HEK293 (cell line): ENCODE data around the gene NPW.

Source experiments
- CTCF ChIA-PET: fragments of 350-600 bp; formaldehyde crosslinking; extraction: SDS; loops from one replicate; lab custom pipeline; 2021; ENCODE audit warnings: antibody characterized with exemption; lab: Yijun Ruan, JAX
- POLR2A ChIA-PET: fragments of 300-600 bp; formaldehyde crosslinking; extraction: SDS; loops from one replicate; lab custom pipeline; 2020; ENCODE audit warnings: antibody characterized with exemption, inconsistent platforms; lab: Yijun Ruan, JAX
- H3K27ac ChIP-seq: fragments of 200-500 bp; sonication (Bioruptor generic); 2 replicates; pipeline ENCODE4 v1.5.1; 2014; ENCODE audit warnings: low read depth, low read length, control low read depth, inconsistent platforms; ENCODE audit errors: extremely low read depth
- H3K36me3 ChIP-seq, 2 experiments: fragments of 200-500 bp in 1 of 2; sonication (Bioruptor generic) in 1 of 2; 1 replicate in 1 of 2; 2 replicates in 1 of 2; pipeline ENCODE4 v1.5.1; 2014 to 2017; ENCODE audit warnings: inconsistent platforms in 2 of 2, low read length in 2 of 2; ENCODE audit not compliant: control insufficient read depth in 2 of 2, insufficient read depth in 1 of 2
- H3K4me1 ChIP-seq: fragments of 200-500 bp; sonication (Bioruptor generic); 2 replicates; pipeline ENCODE4 v1.5.1; 2014; ENCODE audit warnings: mild to moderate bottlenecking, low read length, inconsistent platforms; ENCODE audit not compliant: control insufficient read depth, insufficient read depth
- H3K4me3 ChIP-seq: 2 replicates; pipeline ENCODE4 v1.5.1; 2011; ENCODE audit warnings: low read depth, mild to moderate bottlenecking, control low read depth, low read length, moderate library complexity
- H3K9me3 ChIP-seq: fragments of 200-500 bp; sonication (Bioruptor generic); 2 replicates; pipeline ENCODE4 v1.5.1; 2014; ENCODE audit warnings: low read depth, low read length, inconsistent platforms; ENCODE audit not compliant: control insufficient read depth, insufficient read depth
- ATF2 ChIP-seq: fragments of 450-650 bp; formaldehyde crosslinking; IDR thresholded peaks from 2 replicates; pipeline ENCODE4 v1.5.1; 2016; ENCODE audit warnings: missing biosample characterization, missing genetic modification characterization, low read depth
- HOXA7 ChIP-seq: sonication (generic); formaldehyde crosslinking; IDR thresholded peaks from 2 replicates; pipeline ENCODE4 v1.8.1; 2022; ENCODE audit warnings: missing genetic modification reagents, borderline replicate concordance
- HOXC10 ChIP-seq: sonication (generic); formaldehyde crosslinking; IDR thresholded peaks from 2 replicates; pipeline ENCODE4 v1.8.1; 2023; ENCODE audit warnings: mild to moderate bottlenecking, missing genetic modification reagents
- IKZF3 ChIP-seq: fragments of 450-650 bp; IDR thresholded peaks from 2 replicates; pipeline ENCODE4 v1.5.0; 2018; ENCODE audit warnings: missing biosample characterization, mild to moderate bottlenecking, missing genetic modification characterization, moderate library complexity
- KLF10 ChIP-seq: fragments of 450-650 bp; IDR thresholded peaks from 2 replicates; pipeline ENCODE4 v1.5.1; 2018; ENCODE audit warnings: missing biosample characterization, mild to moderate bottlenecking, missing genetic modification characterization
- PRDM1 ChIP-seq: fragments of 450-650 bp; formaldehyde crosslinking; IDR thresholded peaks from 2 replicates; pipeline ENCODE4; 2016; ENCODE audit warnings: missing biosample characterization, missing genetic modification characterization
- PRDM10 ChIP-seq: fragments of 450-650 bp; formaldehyde crosslinking; IDR thresholded peaks from 2 replicates; pipeline ENCODE4 v1.5.1; 2016; ENCODE audit warnings: missing biosample characterization, missing genetic modification characterization
- PRDM2 ChIP-seq: fragments of 450-650 bp; formaldehyde crosslinking; IDR thresholded peaks from 2 replicates; pipeline ENCODE4 v1.5.1; 2016; ENCODE audit warnings: missing biosample characterization, missing genetic modification characterization, borderline replicate concordance
- YY2 ChIP-seq: fragments of 450-650 bp; formaldehyde crosslinking; IDR thresholded peaks from 2 replicates; pipeline ENCODE4 v1.5.1; 2016; ENCODE audit warnings: missing biosample characterization, missing genetic modification characterization
- ZBTB20 ChIP-seq: fragments of 450-650 bp; formaldehyde crosslinking; IDR thresholded peaks from 2 replicates; pipeline ENCODE4 v1.5.1; 2016; ENCODE audit warnings: missing biosample characterization, missing genetic modification characterization
- ZBTB48 ChIP-seq: fragments of 450-650 bp; formaldehyde crosslinking; IDR thresholded peaks from 2 replicates; pipeline ENCODE4 v1.5.1; 2016; ENCODE audit warnings: missing biosample characterization, missing genetic modification characterization
- ZBTB6 ChIP-seq: fragments of 450-650 bp; formaldehyde crosslinking; IDR thresholded peaks from 2 replicates; pipeline ENCODE4 v1.5.1; 2017; ENCODE audit warnings: missing biosample characterization, missing genetic modification characterization
- ZNF114 ChIP-seq: fragments of 450-650 bp; formaldehyde crosslinking; IDR thresholded peaks from 2 replicates; pipeline ENCODE4 v1.5.0; 2017; ENCODE audit warnings: missing biosample characterization, missing genetic modification characterization
- ZNF138 ChIP-seq: fragments of 450-650 bp; formaldehyde crosslinking; IDR thresholded peaks from 2 replicates; pipeline ENCODE4 v1.5.1; 2016; ENCODE audit warnings: missing biosample characterization, missing genetic modification characterization, borderline replicate concordance
- ZNF391 ChIP-seq: fragments of 450-650 bp; formaldehyde crosslinking; IDR thresholded peaks from 2 replicates; pipeline ENCODE4 v1.5.1; 2016; ENCODE audit warnings: low read depth, missing biosample characterization, missing genetic modification characterization, borderline replicate concordance
- ZNF610 ChIP-seq: fragments of 450-650 bp; formaldehyde crosslinking; IDR thresholded peaks from 2 replicates; pipeline ENCODE4 v1.5.1; 2016; ENCODE audit warnings: missing biosample characterization, missing genetic modification characterization, borderline replicate concordance
- ZNF747 ChIP-seq: fragments of 450-650 bp; formaldehyde crosslinking; IDR thresholded peaks from 2 replicates; pipeline ENCODE4 v1.5.1; 2016; ENCODE audit warnings: missing biosample characterization, missing genetic modification characterization
- ZNF777 ChIP-seq: fragments of 450-650 bp; formaldehyde crosslinking; IDR thresholded peaks from 2 replicates; pipeline ENCODE4 v1.5.1; 2017; ENCODE audit warnings: missing biosample characterization, missing genetic modification characterization, borderline replicate concordance
- ZNF837 ChIP-seq: fragments of 450-650 bp; formaldehyde crosslinking; IDR thresholded peaks from 2 replicates; pipeline ENCODE4 v1.5.1; 2016; ENCODE audit warnings: missing biosample characterization, missing genetic modification characterization
- TF ChIP-seq, protein P1 (sequence below): fragments of 450-650 bp; IDR thresholded peaks from 2 replicates; pipeline ENCODE4 v1.5.1; 2018; ENCODE audit warnings: missing biosample characterization, mild to moderate bottlenecking, missing genetic modification characterization

The NPW gene

DNA sequence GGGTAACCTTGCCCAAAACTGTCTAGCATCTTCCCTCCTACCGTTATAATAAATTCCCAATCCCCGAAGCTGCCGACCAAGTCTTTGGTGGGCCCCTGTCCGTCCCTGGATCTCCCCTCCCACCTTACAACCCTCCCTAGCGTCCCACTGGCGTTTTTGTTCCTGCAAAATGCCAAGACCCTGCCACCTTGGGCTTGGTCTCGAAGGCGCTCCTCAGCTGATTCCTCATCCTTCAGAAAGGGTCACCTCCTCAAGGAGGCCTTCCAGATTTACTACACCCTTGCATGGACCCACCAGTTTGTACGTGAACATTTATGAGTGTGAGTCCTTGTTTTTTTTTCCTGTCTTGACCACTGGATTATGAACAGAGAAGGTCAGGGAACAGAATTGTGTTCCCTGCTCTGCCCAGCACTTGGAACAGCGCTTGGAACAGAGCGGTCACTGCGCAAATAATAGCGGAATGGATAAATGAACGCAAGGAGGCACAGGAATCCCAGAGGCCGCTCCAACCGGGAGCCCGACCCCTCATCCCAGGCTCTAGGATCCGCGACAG, 36.5 kb upstream of the NPW start (continued):
- TF ChIP-seq ZNF114 (tag by site-specific recombination) (no peak), ZNF837 (tag by site-specific recombination) (no peak), HOXC10 (CRISPR knock-in tag) (no peak), IKZF3 (tag by site-specific recombination) (peak; percentile 90; the same call in 1 of the 2 replicates), ZBTB6 (tag by site-specific recombination) (peak; percentile 98), HOXA7 (no peak)

- no peaks in the 10 kb centered on the region for H3K9me3 ChIP-seq
- H3K27ac ChIP-seq = peak within 1 kb of the TSS; percentile 83
- peak within 1 kb of the TSS; percentile 73 for H3K4me3 ChIP-seq
- H3K4me1 ChIP-seq = peaks cover 7% of the 10 kb centered on the region; the same call in 1 of the 2 replicates
- CTCF ChIA-PET = interaction anchor here (0.5 to 4.5 kb wide), 3 partner anchors 14 to 1236 kb away, joined by 3 to 28 read pairs (median 3); no protein-coding TSS in a partner anchor
- peaks cover 0 to 32% of the 10 kb centered on the region in 2 experiments; a peak in 1 of 3 replicates for H3K36me3 ChIP-seq
- POLR2A ChIA-PET = interaction anchor here (1.0 to 6.3 kb wide), 4 partner anchors 12 to 172 kb away, joined by 6 to 46 read pairs (median 10); partner anchors contain the start of genes RPS2, TBL3 and TRAF7
- TF ChIP-seq HOXA7 = no peak
- no peak; the same call in 1 of the 2 replicates for TF ChIP-seq ZNF610 (tag by site-specific recombination)
- peak; percentile 88 for TF ChIP-seq KLF10 (tag by site-specific recombination)
- TF ChIP-seq, protein P1, sequence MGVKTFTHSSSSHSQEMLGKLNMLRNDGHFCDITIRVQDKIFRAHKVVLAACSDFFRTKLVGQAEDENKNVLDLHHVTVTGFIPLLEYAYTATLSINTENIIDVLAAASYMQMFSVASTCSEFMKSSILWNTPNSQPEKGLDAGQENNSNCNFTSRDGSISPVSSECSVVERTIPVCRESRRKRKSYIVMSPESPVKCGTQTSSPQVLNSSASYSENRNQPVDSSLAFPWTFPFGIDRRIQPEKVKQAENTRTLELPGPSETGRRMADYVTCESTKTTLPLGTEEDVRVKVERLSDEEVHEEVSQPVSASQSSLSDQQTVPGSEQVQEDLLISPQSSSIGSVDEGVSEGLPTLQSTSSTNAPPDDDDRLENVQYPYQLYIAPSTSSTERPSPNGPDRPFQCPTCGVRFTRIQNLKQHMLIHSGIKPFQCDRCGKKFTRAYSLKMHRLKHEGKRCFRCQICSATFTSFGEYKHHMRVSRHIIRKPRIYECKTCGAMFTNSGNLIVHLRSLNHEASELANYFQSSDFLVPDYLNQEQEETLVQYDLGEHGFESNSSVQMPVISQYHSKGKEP (tag by site-specific recombination) = peak; percentile 69
- peak; percentile 50 for TF ChIP-seq PRDM10
- peak; percentile 45; the same call in 1 of the 2 replicates for TF ChIP-seq ZNF777 (tag by site-specific recombination)
- TF ChIP-seq ZNF138 (tag by site-specific recombination) = no peak
- no peak for TF ChIP-seq PRDM2 (tag by site-specific recombination)
- TF ChIP-seq ZBTB20 = peak; percentile 76; the same call in 1 of the 2 replicates
- TF ChIP-seq YY2 (tag by site-specific recombination) = peak; percentile 68
- no peak for TF ChIP-seq ATF2
- peak; percentile 86 for TF ChIP-seq ZBTB48 (tag by site-specific recombination)
- TF ChIP-seq ZNF391 = peak; percentile 47; the same call in 1 of the 2 replicates
- peak; percentile 32; the same call in 1 of the 2 replicates for TF ChIP-seq PRDM1 (tag by site-specific recombination)
- no peak for TF ChIP-seq ZNF747 (tag by site-specific recombination)
Observed at GRCh38 chr16:1983544-1984346, 35.8 kb upstream of the NPW start, which contains the start of gene GFER. Gene GFER (plus strand): TSS chr16:1984193. CDS start chr16:1984219, 26 bp downstream.
